ENCODE data around the gene MAP3K6.

GRCh38 chr1:27395441-27396195 lies 28.9 kb upstream of the MAP3K6 start:
- TF ChIP-seq POLR2A (IDR thresholded peaks at IDR 0.05), result no peak
- peak; percentile 92 to 98 (median 95) for TF ChIP-seq CTCF (IDR thresholded peaks at IDR 0.05)

Data from testis (tissue), 2 donors.